ENCODE data around the gene CHMP5. TPM values are rescaled to one million over a fixed set of nuclear protein-coding genes. Genes with fewer than 3 reads are reported as not detected.

CHMP5 gene
- total RNA-seq, 1 experiment from 2014 or later: 63.0 TPM

GRCh38 chr9:33307067-33307466 is 42.2 kb downstream of the CHMP5 start:
- Histone ChIP-seq H3K79me2 (ENCODE audit: low read depth) (no peaks in the 10 kb centered on the region), H2AFZ (no peak overlapping the region), H3K4me2 (no peak overlapping the region), H3K9me3 (ENCODE audit: insufficient read depth, low read depth) (no peaks in the 10 kb centered on the region), H4K20me1 (ENCODE audit: insufficient read depth) (no peaks in the 10 kb centered on the region), H3K36me3 (ENCODE audit: low read depth) (no peaks in the 10 kb centered on the region; the same call in 1 of the 2 replicates), H3K9me2 (ENCODE audit: insufficient read depth) (no peaks in the 10 kb centered on the region), H3K27me3 (ENCODE audit: insufficient read depth, low read depth) (no peaks in the 10 kb centered on the region), H3K4me3 (no peak overlapping the region), H3K27ac (no peak overlapping the region), H3F3A (ENCODE audit: insufficient read depth, low read depth) (no peaks in the 10 kb centered on the region), H3K4me1 (replicated peaks; ENCODE audit: insufficient read depth) (no peaks in the 10 kb centered on the region)
- DNase-seq: no peak
- CTCF ChIA-PET: no interaction called here
- BruUV-seq (replicated peaks): no TSS peak
- intact Hi-C loops (cut with micrococcal nuclease; ENCODE audit: unreplicated experiment): no loop called here
- POLR2A ChIA-PET (ENCODE audit: unreplicated experiment): no interaction called here
- TF ChIP-seq CTCF (conservative IDR thresholded peaks at IDR 0.05) (no peak), EZH2 (IDR thresholded peaks at IDR 0.05; ENCODE audit: low read depth) (no peak)

- Histone ChIP-seq H3F3A (ENCODE audit: insufficient read depth, low read depth) (no peaks in the 10 kb centered on the region), H3K9me2 (ENCODE audit: insufficient read depth) (no peaks in the 10 kb centered on the region), H3K9me3 (ENCODE audit: insufficient read depth, low read depth) (no peaks in the 10 kb centered on the region), H3K36me3 (ENCODE audit: low read depth) (peaks cover 4% of the 10 kb centered on the region; the same call in 1 of the 2 replicates), H2AFZ (no peak overlapping the region), H3K79me2 (ENCODE audit: low read depth) (no peaks in the 10 kb centered on the region), H3K4me1 (replicated peaks; ENCODE audit: insufficient read depth) (no peaks in the 10 kb centered on the region), H3K27me3 (ENCODE audit: insufficient read depth, low read depth) (no peaks in the 10 kb centered on the region), H4K20me1 (ENCODE audit: insufficient read depth) (no peaks in the 10 kb centered on the region), H3K4me3 (no peak overlapping the region), H3K27ac (no peak overlapping the region), H3K4me2 (no peak overlapping the region)
- intact Hi-C loops (cut with micrococcal nuclease; ENCODE audit: unreplicated experiment): no loop called here
- no peak for TF ChIP-seq EZH2 (IDR thresholded peaks at IDR 0.05; ENCODE audit: low read depth)
- TF ChIP-seq CTCF (conservative IDR thresholded peaks at IDR 0.05): no peak
- ChIA-PET CTCF (no interaction called here), POLR2A (ENCODE audit: unreplicated experiment) (no interaction called here)
- DNase-seq: no peak
- no TSS peak for BruUV-seq (replicated peaks)
These were observed 45.1 kb downstream of the CHMP5 start for GRCh38 chr9:33309903-33310302.

- H3K4me1 ChIP-seq (replicated peaks; ENCODE audit: insufficient read depth): no peaks in the 10 kb centered on the region
- no peak overlapping the region for H3K27ac ChIP-seq
- H3K36me3 ChIP-seq (ENCODE audit: low read depth): peaks cover 4% of the 10 kb centered on the region; the same call in 1 of the 2 replicates
- ChIA-PET CTCF (no interaction called here), POLR2A (ENCODE audit: unreplicated experiment) (no interaction called here)
- no peaks in the 10 kb centered on the region for H4K20me1 ChIP-seq (ENCODE audit: insufficient read depth)
- intact Hi-C loops (cut with micrococcal nuclease; ENCODE audit: unreplicated experiment): no loop called here
- H3K4me2 ChIP-seq: no peak overlapping the region
- H3K9me2 ChIP-seq (ENCODE audit: insufficient read depth): no peaks in the 10 kb centered on the region
- no peaks in the 10 kb centered on the region for H3K27me3 ChIP-seq (ENCODE audit: insufficient read depth, low read depth)
- no peaks in the 10 kb centered on the region for H3K9me3 ChIP-seq (ENCODE audit: insufficient read depth, low read depth)
- no peak for TF ChIP-seq CTCF (conservative IDR thresholded peaks at IDR 0.05)
- no peak for TF ChIP-seq EZH2 (IDR thresholded peaks at IDR 0.05; ENCODE audit: low read depth)
- no peaks in the 10 kb centered on the region for H3K79me2 ChIP-seq (ENCODE audit: low read depth)
- H3K4me3 ChIP-seq: no peak overlapping the region
- DNase-seq: no peak
- H2AFZ ChIP-seq: no peak overlapping the region
- BruUV-seq (replicated peaks): no TSS peak
- H3F3A ChIP-seq (ENCODE audit: insufficient read depth, low read depth): no peaks in the 10 kb centered on the region
These were observed 45.9 kb downstream of the CHMP5 start for GRCh38 chr9:33310748-33311147.

All from PC-9 (cell line).